Fibroblast of skin of left quadriceps (primary cell): ENCODE results near the gene API5.
"Not testable (repeated sequence)": the region's sequence is repeated elsewhere in the genome, so short reads cannot be mapped to it uniquely, and the experiment has no call there.

ENCODE experiments used
- DNase-seq, 2 experiments: peaks; one replicate each; pipeline ENCODE4 v3.0.0-alpha.2; 2013; ENCODE audit warnings: low read depth in 2 of 2

API5 gene

GRCh38 chr11:43311791-43312607, at the start of gene API5:
Gene API5, plus strand, starts transcription at chr11:43311996. Its CDS starts 132 bp downstream, at chr11:43312128.
- peak; percentile 79 to 84 for DNase-seq

GRCh38 chr11:43267856-43268580, 43.8 kb upstream of the API5 start:
- no peak for DNase-seq

GRCh38 chr11:43268786-43269185, 43.0 kb upstream of the API5 start:
- no peak for DNase-seq

DNA sequence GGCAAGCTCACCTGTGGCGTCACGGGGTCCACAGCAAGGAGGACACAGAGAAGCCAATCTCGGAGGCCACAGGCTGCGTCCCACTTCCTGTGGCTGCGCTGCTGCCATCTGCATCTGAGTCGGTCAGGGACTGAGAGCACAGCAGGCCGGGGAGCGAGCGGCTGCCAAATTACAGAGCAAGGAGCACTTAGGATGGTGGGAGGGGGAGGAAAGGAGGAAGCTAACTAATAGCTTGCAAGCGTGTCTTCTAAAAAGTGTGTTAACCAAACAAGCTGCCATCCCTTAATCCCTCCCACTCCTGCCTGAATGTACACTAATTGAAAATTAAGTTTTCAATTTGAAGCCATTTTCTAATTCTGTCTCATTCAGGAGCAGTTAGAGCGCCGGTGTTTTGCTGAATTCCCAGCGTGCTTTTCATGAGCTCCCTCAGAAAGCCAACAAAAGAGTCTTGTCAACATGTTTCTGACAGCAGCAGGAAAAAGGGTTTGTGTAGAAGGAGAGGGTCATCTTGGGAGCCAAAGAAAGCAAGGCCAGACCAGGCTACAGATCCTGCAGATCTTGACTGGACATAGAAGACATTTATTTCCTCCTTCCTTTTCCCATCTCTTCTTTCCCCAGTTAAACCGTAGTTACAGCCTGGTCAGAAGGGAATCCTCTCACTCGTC, 42.4 kb upstream of the API5 start:
- no peak for DNase-seq

GRCh38 chr11:43270468-43270867, 41.3 kb upstream of the API5 start:
- DNase-seq = no peak

- DNase-seq = peak; percentile 22 to 24
Observed at GRCh38 chr11:43278193-43278956, 33.4 kb upstream of the API5 start.

DNA sequence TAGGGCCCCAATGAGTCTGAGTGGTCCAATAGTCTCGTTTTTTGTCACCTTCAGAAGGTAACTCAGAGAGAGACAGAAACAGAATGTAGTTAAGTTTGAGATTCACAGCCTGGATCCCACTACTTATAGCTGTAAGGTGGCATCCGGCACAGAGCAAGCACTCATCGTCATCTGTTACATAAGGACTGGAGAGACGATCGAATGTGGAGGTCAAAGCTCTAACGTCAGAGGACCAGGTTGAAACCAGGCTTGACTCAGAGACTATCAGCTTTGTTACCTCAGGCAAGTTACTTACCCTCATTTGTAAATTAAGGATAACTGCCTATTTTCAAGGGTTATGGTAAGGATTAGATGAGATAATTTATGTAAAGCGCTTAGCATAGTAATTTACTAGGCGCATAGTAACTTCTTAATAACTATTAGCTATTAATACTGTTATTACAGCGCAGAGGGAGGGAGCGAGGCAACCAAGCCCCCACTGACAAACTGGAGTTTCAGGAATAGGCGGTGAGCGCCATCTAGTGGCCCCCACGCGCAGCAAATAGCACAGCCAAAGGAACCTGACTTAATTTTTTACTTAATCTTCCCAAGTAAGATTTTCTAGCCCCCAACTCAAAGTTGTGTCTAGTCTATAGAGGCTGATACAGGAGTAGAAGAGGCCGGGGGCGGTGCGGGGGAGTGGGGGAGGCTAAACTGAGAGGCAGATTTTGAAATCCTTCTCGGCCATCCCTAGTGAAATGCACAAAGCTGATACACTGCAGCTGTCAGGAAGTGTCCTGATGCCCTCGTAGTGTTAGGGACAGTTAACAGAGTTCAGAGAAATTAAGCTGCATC, 29.0 kb upstream of the API5 start:
- no peak for DNase-seq

GRCh38 chr11:43285826-43286225, 26.0 kb upstream of the API5 start:
- DNase-seq = no peak

DNA sequence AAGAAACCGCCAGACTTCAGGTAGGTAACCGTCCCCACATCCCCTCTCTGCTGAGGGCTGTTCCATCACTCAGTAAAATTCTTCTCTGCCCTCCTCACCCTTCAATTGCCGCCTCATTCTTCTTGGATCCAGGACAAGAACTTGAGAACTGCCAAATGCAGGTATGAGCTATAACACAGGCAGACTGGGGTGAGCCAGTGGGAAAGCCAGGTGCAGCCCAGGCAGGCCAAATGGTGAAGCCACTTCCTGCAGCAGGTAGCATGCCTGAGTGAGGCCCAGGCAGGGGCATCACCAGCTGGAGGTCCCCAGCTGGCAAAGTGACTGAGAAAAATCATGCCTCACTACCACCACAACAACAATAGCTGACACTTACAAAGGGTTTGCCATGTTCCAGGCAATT, 22.4 kb upstream of the API5 start:
- DNase-seq = no peak

DNA sequence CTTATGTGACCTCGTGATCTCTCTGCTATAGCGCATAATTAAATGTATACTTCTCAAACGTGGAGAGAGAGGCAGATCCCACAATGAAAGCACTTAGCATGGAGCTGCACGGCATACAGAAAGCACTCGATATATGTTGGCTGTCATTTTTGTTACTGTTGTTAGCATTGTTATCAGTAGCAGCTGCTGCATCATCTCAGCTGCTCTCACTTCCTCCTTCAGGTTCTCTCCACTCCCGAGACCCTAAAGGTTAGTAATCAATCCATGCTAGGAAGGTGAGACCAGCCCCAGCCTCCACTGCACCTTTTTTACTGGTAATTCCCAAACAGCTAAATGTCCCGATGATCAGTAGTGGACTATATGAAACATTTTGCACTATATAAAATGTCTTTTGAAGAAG, 13.4 kb upstream of the API5 start:
- DNase-seq = no peak

DNA sequence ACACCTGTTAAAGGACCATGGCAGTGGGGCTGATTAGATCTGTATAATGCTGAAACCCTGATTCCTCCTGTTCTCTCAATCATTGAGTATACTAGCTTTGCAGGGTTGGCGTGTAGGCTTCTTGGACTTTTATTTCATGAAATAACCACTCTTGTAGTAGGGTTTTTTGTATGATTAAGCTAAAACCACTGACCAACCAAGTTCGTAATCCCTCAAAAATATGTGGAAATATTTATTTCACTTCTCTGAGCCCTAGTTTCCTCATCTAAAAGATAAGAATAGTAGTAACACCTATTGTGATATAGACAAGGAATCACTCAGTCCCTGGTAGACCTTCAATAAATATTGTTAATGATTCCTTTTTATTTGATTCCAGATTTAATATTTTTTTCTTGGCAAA, 4.2 kb downstream of the API5 start:
- DNase-seq = no peak

GRCh38 chr11:43316451-43316850, 4.7 kb downstream of the API5 start:
- DNase-seq = no peak

GRCh38 chr11:43327987-43328386, 16.2 kb downstream of the API5 start:
- peak; percentile 81 for DNase-seq

DNA sequence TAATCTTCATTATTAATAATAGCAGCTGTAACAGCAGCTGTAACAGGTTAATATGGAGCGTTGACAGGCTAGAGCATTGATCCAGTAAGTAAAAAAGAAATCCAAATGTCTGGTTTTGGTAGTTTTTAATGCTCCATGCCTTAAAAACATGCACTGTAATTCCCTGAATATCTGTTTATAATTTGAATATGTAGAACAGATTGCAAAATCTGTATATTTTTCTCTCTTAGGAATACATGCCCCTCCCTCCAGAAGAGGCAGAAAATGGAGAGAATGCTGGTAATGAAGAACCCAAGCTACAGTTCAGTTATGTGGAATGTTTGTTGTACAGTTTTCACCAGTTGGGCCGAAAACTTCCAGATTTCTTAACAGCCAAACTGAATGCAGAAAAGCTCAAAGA, 16.7 kb downstream of the API5 start:
- no peak for DNase-seq

- DNase-seq = no peak
Observed at GRCh38 chr11:43341159-43341558, 29.4 kb downstream of the API5 start.

GRCh38 chr11:43351426-43351825, 39.6 kb downstream of the API5 start:
- DNase-seq = not testable (repeated sequence)

DNA sequence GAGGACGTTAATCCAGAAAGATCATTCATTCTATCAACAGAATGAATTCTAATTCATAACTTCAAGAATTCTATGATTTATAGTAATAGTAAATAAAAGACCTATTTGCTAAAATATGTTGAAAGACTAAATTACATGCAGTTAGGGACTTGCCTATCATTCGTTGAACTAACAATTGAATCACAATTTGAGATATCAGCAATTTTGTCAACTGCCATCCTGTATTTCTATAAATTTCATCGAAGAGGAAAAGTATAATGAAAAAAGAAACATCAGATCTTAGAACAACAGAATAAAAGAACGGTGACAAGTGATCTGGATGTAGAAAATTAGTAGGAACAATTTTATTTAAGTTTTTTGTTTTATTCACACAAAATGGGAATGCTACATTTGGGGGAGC, 42.5 kb downstream of the API5 start:
- DNase-seq = no peak

GRCh38 chr11:43356336-43356735, 44.5 kb downstream of the API5 start:
- no peak for DNase-seq

- DNase-seq = no peak
Observed at GRCh38 chr11:43358279-43358800, 46.5 kb downstream of the API5 start.

DNA sequence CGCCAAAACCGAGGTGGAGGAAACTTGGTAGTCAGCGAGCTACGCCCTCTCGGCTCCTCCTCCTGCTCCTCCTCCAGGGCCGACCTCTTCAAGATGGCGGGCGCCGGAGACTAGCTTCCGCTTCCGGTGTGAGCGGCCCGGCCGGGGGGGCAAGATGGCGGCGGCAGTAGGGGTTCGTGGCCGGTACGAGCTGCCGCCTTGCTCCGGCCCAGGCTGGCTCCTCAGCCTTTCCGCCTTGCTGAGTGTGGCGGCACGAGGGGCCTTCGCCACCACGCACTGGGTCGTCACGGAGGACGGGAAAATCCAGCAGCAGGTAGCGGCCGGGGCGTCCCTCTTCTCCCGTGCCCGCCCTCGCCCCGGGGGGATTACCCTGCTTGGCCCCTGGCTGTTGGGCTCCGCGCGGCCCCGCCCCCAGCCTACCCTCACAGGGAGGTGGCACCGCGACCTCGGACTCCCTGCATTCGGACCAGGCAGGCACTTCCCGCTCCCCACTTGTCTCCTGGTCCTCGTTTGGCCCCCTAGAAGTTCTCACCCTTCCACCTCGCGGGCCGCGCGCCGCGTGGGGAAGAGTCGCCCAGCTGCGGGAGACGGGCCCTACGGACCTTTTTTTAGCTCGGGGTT, 47.1 kb downstream of the API5 start, which contains the start of gene TTC17:
Gene TTC17 (plus strand): TSS at position 120 of the 621 bp plus-strand sequence. CDS start 35 bp downstream, at position 155.
- peak; percentile 72 to 73 for DNase-seq
